Measurements from ENCODE around the gene XK. TPM values are rescaled to one million over a fixed set of nuclear protein-coding genes. Genes with fewer than 3 reads are reported as not detected.

The XK gene
- total and polyA plus RNA-seq, 10 of the 15 experiments (the other 5 are each of a cell fraction or from before 2014, with no cell fraction given), result not detected

- peak; percentile 13; the same call in 1 of the 2 replicates for TF ChIP-seq JUNB (IDR thresholded peaks at IDR 0.05)
- TF ChIP-seq NR2F1 (conservative IDR thresholded peaks at IDR 0.05), result 0 out of 2 replicates have a peak, but pooled peaks have one; percentile 20
- TF ChIP-seq IKZF2 (IDR thresholded peaks at IDR 0.05), result peak; percentile 76 to 84
- TF ChIP-seq TCF12 (IDR thresholded peaks at IDR 0.05; ENCODE audit: low read depth, low read length), result 0 out of 2 replicates have a peak, but pooled peaks have one; percentile 36
- peak in 1 of 2 experiments; percentile 51; a peak in 1 of 4 replicates for TF ChIP-seq CEBPB (IDR thresholded peaks at IDR 0.05; ENCODE audit: borderline replicate concordance in 1 of 2, low read depth in 2 of 2, low read length in 2 of 2)
- TF ChIP-seq DPF2 (IDR thresholded peaks at IDR 0.05), result peak; percentile 83; the same call in 1 of the 2 replicates
- no peak for TF ChIP-seq POU2F2 (IDR thresholded peaks at IDR 0.05; ENCODE audit: borderline replicate concordance, low read depth, low read length)
- TF ChIP-seq TCF3 (IDR thresholded peaks at IDR 0.05; ENCODE audit: borderline replicate concordance, insufficient read depth, low read depth, low read length), result no peak
- TF ChIP-seq MEF2B (IDR thresholded peaks at IDR 0.05; ENCODE audit: partially characterized antibody, poor library complexity, severe bottlenecking), result peak; percentile 23
- TF ChIP-seq MTA2 (IDR thresholded peaks at IDR 0.05; ENCODE audit: low read depth), result peak; percentile 47; the same call in 1 of the 2 replicates
- TF ChIP-seq, protein P1, sequence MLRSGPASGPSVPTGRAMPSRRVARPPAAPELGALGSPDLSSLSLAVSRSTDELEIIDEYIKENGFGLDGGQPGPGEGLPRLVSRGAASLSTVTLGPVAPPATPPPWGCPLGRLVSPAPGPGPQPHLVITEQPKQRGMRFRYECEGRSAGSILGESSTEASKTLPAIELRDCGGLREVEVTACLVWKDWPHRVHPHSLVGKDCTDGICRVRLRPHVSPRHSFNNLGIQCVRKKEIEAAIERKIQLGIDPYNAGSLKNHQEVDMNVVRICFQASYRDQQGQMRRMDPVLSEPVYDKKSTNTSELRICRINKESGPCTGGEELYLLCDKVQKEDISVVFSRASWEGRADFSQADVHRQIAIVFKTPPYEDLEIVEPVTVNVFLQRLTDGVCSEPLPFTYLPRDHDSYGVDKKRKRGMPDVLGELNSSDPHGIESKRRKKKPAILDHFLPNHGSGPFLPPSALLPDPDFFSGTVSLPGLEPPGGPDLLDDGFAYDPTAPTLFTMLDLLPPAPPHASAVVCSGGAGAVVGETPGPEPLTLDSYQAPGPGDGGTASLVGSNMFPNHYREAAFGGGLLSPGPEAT (IDR thresholded peaks at IDR 0.05; ENCODE audit: low read depth), result peak; percentile 37; the same call in 1 of the 2 replicates
- no peak for TF ChIP-seq MAX (IDR thresholded peaks at IDR 0.05; ENCODE audit: low read depth, low read length)
- peak; percentile 98 for TF ChIP-seq RUNX3 (IDR thresholded peaks at IDR 0.05; ENCODE audit: low read length)
- peak; percentile 65; the same call in 1 of the 2 replicates for TF ChIP-seq FOXM1 (IDR thresholded peaks at IDR 0.05; ENCODE audit: low read depth, low read length)
- TF ChIP-seq CBX5 (IDR thresholded peaks at IDR 0.05; ENCODE audit: low read depth), result peak; percentile 65; the same call in 1 of the 2 replicates
- 0 out of 2 replicates have a peak, but pooled peaks have one; percentile 66 for TF ChIP-seq CBFB (IDR thresholded peaks at IDR 0.05; ENCODE audit: low read depth)
- TF ChIP-seq MEF2A (IDR thresholded peaks at IDR 0.05; ENCODE audit: insufficient read depth, low read depth, low read length), result 0 out of 2 replicates have a peak, but pooled peaks have one; percentile 10
- TF ChIP-seq JUND (IDR thresholded peaks at IDR 0.05; ENCODE audit: low read depth, low read length), result no peak
- TF ChIP-seq TCF7 (IDR thresholded peaks at IDR 0.05; ENCODE audit: borderline replicate concordance), result no peak
- peak; percentile 72; the same call in 1 of the 2 replicates for TF ChIP-seq BCL11A (IDR thresholded peaks at IDR 0.05; ENCODE audit: low read depth, low read length)
- TF ChIP-seq RAD51 (IDR thresholded peaks at IDR 0.05), result no peak
- TF ChIP-seq, protein P2, sequence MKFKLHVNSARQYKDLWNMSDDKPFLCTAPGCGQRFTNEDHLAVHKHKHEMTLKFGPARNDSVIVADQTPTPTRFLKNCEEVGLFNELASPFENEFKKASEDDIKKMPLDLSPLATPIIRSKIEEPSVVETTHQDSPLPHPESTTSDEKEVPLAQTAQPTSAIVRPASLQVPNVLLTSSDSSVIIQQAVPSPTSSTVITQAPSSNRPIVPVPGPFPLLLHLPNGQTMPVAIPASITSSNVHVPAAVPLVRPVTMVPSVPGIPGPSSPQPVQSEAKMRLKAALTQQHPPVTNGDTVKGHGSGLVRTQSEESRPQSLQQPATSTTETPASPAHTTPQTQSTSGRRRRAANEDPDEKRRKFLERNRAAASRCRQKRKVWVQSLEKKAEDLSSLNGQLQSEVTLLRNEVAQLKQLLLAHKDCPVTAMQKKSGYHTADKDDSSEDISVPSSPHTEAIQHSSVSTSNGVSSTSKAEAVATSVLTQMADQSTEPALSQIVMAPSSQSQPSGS (IDR thresholded peaks at IDR 0.05; ENCODE audit: low read length), result peak; percentile 76
- TF ChIP-seq, protein P3, sequence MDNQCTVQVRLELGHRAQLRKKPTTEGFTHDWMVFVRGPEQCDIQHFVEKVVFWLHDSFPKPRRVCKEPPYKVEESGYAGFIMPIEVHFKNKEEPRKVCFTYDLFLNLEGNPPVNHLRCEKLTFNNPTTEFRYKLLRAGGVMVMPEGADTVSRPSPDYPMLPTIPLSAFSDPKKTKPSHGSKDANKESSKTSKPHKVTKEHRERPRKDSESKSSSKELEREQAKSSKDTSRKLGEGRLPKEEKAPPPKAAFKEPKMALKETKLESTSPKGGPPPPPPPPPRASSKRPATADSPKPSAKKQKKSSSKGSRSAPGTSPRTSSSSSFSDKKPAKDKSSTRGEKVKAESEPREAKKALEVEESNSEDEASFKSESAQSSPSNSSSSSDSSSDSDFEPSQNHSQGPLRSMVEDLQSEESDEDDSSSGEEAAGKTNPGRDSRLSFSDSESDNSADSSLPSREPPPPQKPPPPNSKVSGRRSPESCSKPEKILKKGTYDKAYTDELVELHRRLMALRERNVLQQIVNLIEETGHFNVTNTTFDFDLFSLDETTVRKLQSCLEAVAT (IDR thresholded peaks at IDR 0.05), result 0 out of 2 replicates have a peak, but pooled peaks have one; percentile 46
- no peak for TF ChIP-seq FOXK2 (IDR thresholded peaks at IDR 0.05)
Observed at GRCh38 chrX:37755025-37755424, 69.4 kb downstream of the XK start (continued).
